HepG2 (cell line): ENCODE data around the gene ONECUT2. TPM values are rescaled to one million over a fixed set of nuclear protein-coding genes. Genes with fewer than 3 reads are reported as not detected.

Experiments used
- ARNT2 ChIP-seq: sonication (generic); formaldehyde crosslinking; IDR thresholded peaks from 2 replicates; pipeline ENCODE4 v1.8.0; 2022; ENCODE audit warnings: mild to moderate bottlenecking, low read depth, missing genetic modification reagents, moderate library complexity
- CBX1 ChIP-seq: IDR thresholded peaks from one replicate; pipeline ENCODE4 v1.6.1; 2016; ENCODE audit warnings: antibody characterized with exemption, low read depth
- FOXP1 ChIP-seq, 2 experiments: fragments of 450-650 bp in 1 of 2; IDR thresholded peaks; 2 replicates each; pipeline ENCODE4 v1.6.1; 2017 to 2018; ENCODE audit warnings: antibody characterized with exemption in 1 of 2
- GFI1 ChIP-seq: sonication (generic); formaldehyde crosslinking; IDR thresholded peaks from 2 replicates; pipeline ENCODE4 v1.5.0; 2020; ENCODE audit warnings: missing genetic modification reagents, mild to moderate bottlenecking, borderline replicate concordance
- JUN ChIP-seq: sonication (generic); formaldehyde crosslinking; IDR thresholded peaks from 2 replicates; pipeline ENCODE4 v1.4.0; 2020; ENCODE audit warnings: mild to moderate bottlenecking, missing genetic modification reagents
- MZF1 ChIP-seq: sonication (generic); formaldehyde crosslinking; IDR thresholded peaks from 2 replicates; pipeline ENCODE4 v1.8.1; 2023; ENCODE audit warnings: mild to moderate bottlenecking, missing genetic modification reagents, borderline replicate concordance
- RARA ChIP-seq: IDR thresholded peaks from 2 replicates; pipeline ENCODE4 v1.6.1; 2016; ENCODE audit warnings: missing genetic modification reagents, missing compliant biosample characterization
- SETDB1 ChIP-seq: sonication (generic); formaldehyde crosslinking; IDR thresholded peaks from 2 replicates; pipeline ENCODE4 v1.5.1; 2020; ENCODE audit warnings: missing genetic modification reagents, mild to moderate bottlenecking, borderline replicate concordance
- TBX3 ChIP-seq: fragments of 450-650 bp; IDR thresholded peaks from 2 replicates; pipeline ENCODE4 v1.6.1; 2017; ENCODE audit warnings: antibody characterized with exemption, mild to moderate bottlenecking, inconsistent platforms, borderline replicate concordance
- ZBTB7B ChIP-seq: sonication (generic); formaldehyde crosslinking; IDR thresholded peaks from 2 replicates; pipeline ENCODE4 v1.4.0; 2020; ENCODE audit warnings: missing genetic modification reagents
- ZFP41 ChIP-seq: sonication (generic); formaldehyde crosslinking; IDR thresholded peaks from 2 replicates; pipeline ENCODE4 v1.4.0; 2020; ENCODE audit warnings: mild to moderate bottlenecking, missing genetic modification reagents, borderline replicate concordance
- ZNF225 ChIP-seq: sonication (generic); formaldehyde crosslinking; IDR thresholded peaks from 2 replicates; pipeline ENCODE4 v1.4.0; 2020; ENCODE audit warnings: mild to moderate bottlenecking, missing genetic modification reagents
- ZNF431 ChIP-seq: sonication (generic); formaldehyde crosslinking; IDR thresholded peaks from 2 replicates; pipeline ENCODE4 v1.9.0; 2022; ENCODE audit warnings: missing genetic modification reagents, low read depth, mild to moderate bottlenecking, borderline replicate concordance
- ZNF562 ChIP-seq: sonication (generic); formaldehyde crosslinking; IDR thresholded peaks from 2 replicates; pipeline ENCODE4 v1.8.0; 2022; ENCODE audit warnings: missing genetic modification reagents, borderline replicate concordance
- ZNF766 ChIP-seq: sonication (generic); formaldehyde crosslinking; IDR thresholded peaks from 2 replicates; pipeline ENCODE4 v1.5.0; 2020; ENCODE audit warnings: missing genetic modification reagents, borderline replicate concordance
- ZNF788 ChIP-seq: sonication (generic); formaldehyde crosslinking; IDR thresholded peaks from 2 replicates; pipeline ENCODE4 v1.5.0; 2020; ENCODE audit warnings: mild to moderate bottlenecking, missing genetic modification reagents, borderline replicate concordance
- ZNF816 ChIP-seq: sonication (generic); formaldehyde crosslinking; IDR thresholded peaks from 2 replicates; pipeline ENCODE4 v1.8.0; 2022; ENCODE audit warnings: missing genetic modification reagents, mild to moderate bottlenecking, borderline replicate concordance
- ZNF83 ChIP-seq: sonication (generic); formaldehyde crosslinking; IDR thresholded peaks from 2 replicates; pipeline ENCODE4 v1.4.0; 2020; ENCODE audit warnings: missing genetic modification reagents, mild to moderate bottlenecking, borderline replicate concordance
- polyA plus RNA-seq, 8 experiments: library from polyadenylated mRNA; depleted of rRNA in 3 of 8; stranded (reverse) in 7 of 8; unstranded in 1 of 8; fragments of >200 nt; fragmentation: Illumina TruSeq in 4 of 8; extraction: Trizol in 4 of 8; gene quantifications; 2 replicates each; pipeline versions ENCODE4 v1.2.1 to v1.2.3, GENCODE V29; 2011 to 2016; ENCODE audit warnings: low read depth in 4 of 8, missing spikeins in 1 of 8, mixed read lengths in 1 of 8; ENCODE audit not compliant: insufficient read depth in 1 of 8
- total RNA-seq, 5 experiments: library from RNA; depleted of rRNA; stranded (reverse); fragments of >200 nt; fragmentation: Illumina TruSeq; extraction: Trizol; gene quantifications; 2 replicates each; pipeline ENCODE4 v1.2.3, GENCODE V29; 2016; ENCODE audit warnings: low read depth in 1 of 5
- TF ChIP-seq, protein P1 (sequence below): sonication (generic); formaldehyde crosslinking; IDR thresholded peaks from 2 replicates; pipeline ENCODE4 v1.4.0; 2020; ENCODE audit warnings: missing genetic modification reagents
- TF ChIP-seq, protein P2 (sequence below): conservative IDR thresholded peaks from 2 replicates; pipeline ENCODE4 v1.6.1; 2018; ENCODE audit warnings: missing genetic modification reagents
- TF ChIP-seq, protein P3 (sequence below): IDR thresholded peaks from 2 replicates; pipeline ENCODE4 v1.6.1; 2016; ENCODE audit warnings: missing compliant biosample characterization, missing genetic modification reagents, borderline replicate concordance
- TF ChIP-seq, protein P4 (sequence below): sonication (generic); formaldehyde crosslinking; IDR thresholded peaks from 2 replicates; pipeline ENCODE4 v1.8.1; 2022; ENCODE audit warnings: low read depth, mild to moderate bottlenecking, missing genetic modification reagents

The ONECUT2 gene
- total and polyA plus RNA-seq, 2 of the 13 experiments (the other 11 are each of a cell fraction or from before 2014, with no cell fraction given), result 3.0 to 3.2 TPM

DNA sequence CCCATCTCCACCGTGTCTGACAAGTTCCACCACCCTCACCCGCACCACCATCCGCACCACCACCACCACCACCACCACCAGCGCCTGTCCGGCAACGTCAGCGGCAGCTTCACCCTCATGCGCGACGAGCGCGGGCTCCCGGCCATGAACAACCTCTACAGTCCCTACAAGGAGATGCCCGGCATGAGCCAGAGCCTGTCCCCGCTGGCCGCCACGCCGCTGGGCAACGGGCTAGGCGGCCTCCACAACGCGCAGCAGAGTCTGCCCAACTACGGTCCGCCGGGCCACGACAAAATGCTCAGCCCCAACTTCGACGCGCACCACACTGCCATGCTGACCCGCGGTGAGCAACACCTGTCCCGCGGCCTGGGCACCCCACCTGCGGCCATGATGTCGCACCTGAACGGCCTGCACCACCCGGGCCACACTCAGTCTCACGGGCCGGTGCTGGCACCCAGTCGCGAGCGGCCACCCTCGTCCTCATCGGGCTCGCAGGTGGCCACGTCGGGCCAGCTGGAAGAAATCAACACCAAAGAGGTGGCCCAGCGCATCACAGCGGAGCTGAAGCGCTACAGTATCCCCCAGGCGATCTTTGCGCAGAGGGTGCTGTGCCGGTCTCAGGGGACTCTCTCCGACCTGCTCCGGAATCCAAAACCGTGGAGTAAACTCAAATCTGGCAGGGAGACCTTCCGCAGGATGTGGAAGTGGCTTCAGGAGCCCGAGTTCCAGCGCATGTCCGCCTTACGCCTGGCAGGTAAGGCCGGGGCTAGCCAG lies 1.2 kb downstream of the ONECUT2 start (continued):
- TF ChIP-seq, protein P1, sequence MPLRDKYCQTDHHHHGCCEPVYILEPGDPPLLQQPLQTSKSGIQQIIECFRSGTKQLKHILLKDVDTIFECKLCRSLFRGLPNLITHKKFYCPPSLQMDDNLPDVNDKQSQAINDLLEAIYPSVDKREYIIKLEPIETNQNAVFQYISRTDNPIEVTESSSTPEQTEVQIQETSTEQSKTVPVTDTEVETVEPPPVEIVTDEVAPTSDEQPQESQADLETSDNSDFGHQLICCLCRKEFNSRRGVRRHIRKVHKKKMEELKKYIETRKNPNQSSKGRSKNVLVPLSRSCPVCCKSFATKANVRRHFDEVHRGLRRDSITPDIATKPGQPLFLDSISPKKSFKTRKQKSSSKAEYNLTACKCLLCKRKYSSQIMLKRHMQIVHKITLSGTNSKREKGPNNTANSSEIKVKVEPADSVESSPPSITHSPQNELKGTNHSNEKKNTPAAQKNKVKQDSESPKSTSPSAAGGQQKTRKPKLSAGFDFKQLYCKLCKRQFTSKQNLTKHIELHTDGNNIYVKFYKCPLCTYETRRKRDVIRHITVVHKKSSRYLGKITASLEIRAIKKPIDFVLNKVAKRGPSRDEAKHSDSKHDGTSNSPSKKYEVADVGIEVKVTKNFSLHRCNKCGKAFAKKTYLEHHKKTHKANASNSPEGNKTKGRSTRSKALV, result peak; percentile 49; the same call in 1 of the 2 replicates
- TF ChIP-seq TBX3 (no peak), JUN (CRISPR knock-in tag) (no peak), ARNT2 (CRISPR knock-in tag) (no peak), GFI1 (CRISPR knock-in tag) (no peak), ZNF431 (CRISPR knock-in tag) (0 out of 2 replicates have a peak, but pooled peaks have one; percentile 13), CBX1 (no peak), ZNF816 (no peak), MZF1 (CRISPR knock-in tag) (no peak), RARA (CRISPR knock-in tag) (no peak), ZNF562 (CRISPR knock-in tag) (no peak), SETDB1 (CRISPR knock-in tag) (no peak), ZNF766 (CRISPR knock-in tag) (no peak), ZNF225 (CRISPR knock-in tag) (peak; percentile 27; the same call in 1 of the 2 replicates), ZFP41 (CRISPR knock-in tag) (no peak), ZNF788 (CRISPR knock-in tag) (0 out of 2 replicates have a peak, but pooled peaks have one; percentile 55), FOXP1 (IDR thresholded peaks at IDR 0.05) (no peak), FOXP1 (CRISPR knock-in tag; IDR thresholded peaks at IDR 0.05) (no peak), ZBTB7B (CRISPR knock-in tag) (no peak), ZNF83 (0 out of 2 replicates have a peak, but pooled peaks have one; percentile 25)
- TF ChIP-seq, protein P2, sequence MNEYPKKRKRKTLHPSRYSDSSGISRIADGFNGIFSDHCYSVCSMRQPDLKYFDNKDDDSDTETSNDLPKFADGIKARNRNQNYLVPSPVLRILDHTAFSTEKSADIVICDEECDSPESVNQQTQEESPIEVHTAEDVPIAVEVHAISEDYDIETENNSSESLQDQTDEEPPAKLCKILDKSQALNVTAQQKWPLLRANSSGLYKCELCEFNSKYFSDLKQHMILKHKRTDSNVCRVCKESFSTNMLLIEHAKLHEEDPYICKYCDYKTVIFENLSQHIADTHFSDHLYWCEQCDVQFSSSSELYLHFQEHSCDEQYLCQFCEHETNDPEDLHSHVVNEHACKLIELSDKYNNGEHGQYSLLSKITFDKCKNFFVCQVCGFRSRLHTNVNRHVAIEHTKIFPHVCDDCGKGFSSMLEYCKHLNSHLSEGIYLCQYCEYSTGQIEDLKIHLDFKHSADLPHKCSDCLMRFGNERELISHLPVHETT (CRISPR knock-in tag), result no peak
- TF ChIP-seq, protein P3, sequence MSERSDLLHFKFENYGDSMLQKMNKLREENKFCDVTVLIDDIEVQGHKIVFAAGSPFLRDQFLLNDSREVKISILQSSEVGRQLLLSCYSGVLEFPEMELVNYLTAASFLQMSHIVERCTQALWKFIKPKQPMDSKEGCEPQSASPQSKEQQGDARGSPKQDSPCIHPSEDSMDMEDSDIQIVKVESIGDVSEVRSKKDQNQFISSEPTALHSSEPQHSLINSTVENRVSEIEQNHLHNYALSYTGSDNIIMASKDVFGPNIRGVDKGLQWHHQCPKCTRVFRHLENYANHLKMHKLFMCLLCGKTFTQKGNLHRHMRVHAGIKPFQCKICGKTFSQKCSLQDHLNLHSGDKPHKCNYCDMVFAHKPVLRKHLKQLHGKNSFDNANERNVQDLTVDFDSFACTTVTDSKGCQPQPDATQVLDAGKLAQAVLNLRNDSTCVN (CRISPR knock-in tag), result no peak
- TF ChIP-seq, protein P4, sequence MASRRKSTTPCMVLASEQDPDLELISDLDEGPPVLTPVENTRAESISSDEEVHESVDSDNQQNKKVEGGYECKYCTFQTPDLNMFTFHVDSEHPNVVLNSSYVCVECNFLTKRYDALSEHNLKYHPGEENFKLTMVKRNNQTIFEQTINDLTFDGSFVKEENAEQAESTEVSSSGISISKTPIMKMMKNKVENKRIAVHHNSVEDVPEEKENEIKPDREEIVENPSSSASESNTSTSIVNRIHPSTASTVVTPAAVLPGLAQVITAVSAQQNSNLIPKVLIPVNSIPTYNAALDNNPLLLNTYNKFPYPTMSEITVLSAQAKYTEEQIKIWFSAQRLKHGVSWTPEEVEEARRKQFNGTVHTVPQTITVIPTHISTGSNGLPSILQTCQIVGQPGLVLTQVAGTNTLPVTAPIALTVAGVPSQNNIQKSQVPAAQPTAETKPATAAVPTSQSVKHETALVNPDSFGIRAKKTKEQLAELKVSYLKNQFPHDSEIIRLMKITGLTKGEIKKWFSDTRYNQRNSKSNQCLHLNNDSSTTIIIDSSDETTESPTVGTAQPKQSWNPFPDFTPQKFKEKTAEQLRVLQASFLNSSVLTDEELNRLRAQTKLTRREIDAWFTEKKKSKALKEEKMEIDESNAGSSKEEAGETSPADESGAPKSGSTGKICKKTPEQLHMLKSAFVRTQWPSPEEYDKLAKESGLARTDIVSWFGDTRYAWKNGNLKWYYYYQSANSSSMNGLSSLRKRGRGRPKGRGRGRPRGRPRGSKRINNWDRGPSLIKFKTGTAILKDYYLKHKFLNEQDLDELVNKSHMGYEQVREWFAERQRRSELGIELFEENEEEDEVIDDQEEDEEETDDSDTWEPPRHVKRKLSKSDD (CRISPR knock-in tag), result peak; percentile 78; the same call in 1 of the 2 replicates
